ENCODE measurements around the gene NECTIN1. TPM values are rescaled to one million over a fixed set of nuclear protein-coding genes. Genes with fewer than 3 reads are reported as not detected.

NECTIN1 gene
- total and polyA plus RNA-seq, 7 experiments from 2014 or later: 0.30 to 4.2 (median 2.1) TPM

- H3K4me1 Mint-ChIP-seq: peaks cover 0 to 4% (median 0%) of the 10 kb centered on the region in 7 donors
- H3K36me3 ChIP-seq (ENCODE audit: control insufficient read depth in 2 of 3, insufficient read depth in 3 of 3, low read length in 3 of 3): no peaks in the 10 kb centered on the region
- H3K27me3 Mint-ChIP-seq: peaks cover 22 to 34% (median 28%) of the 10 kb centered on the region in 5 donors
- POLR2A ChIA-PET: no interaction called here
- no peaks in the 10 kb centered on the region for H3K36me3 Mint-ChIP-seq
- peaks cover 0 to 3% (median 0%) of the 10 kb centered on the region in 3 experiments for H3K9me3 ChIP-seq (ENCODE audit: control insufficient read depth in 2 of 3, low read length in 3 of 3)
- ATAC-seq: no peak
- no peak for DNase-seq
- H3K27me3 ChIP-seq (ENCODE audit: control insufficient read depth in 2 of 2, insufficient read depth in 2 of 2, low read length in 2 of 2): no peaks in the 10 kb centered on the region
- peaks cover 0 to 25% (median 2%) of the 10 kb centered on the region in 11 donors for H3K9me3 Mint-ChIP-seq
- no peaks in the 10 kb centered on the region for H3K4me1 ChIP-seq (ENCODE audit: control insufficient read depth in 2 of 2, insufficient read depth in 2 of 2, low read length in 2 of 2)
- no peak overlapping the region for H3K27ac Mint-ChIP-seq
- H3K4me3 ChIP-seq (ENCODE audit: low read length): no peak overlapping the region
- no peak overlapping the region for H3K4me3 Mint-ChIP-seq
- H3K27ac ChIP-seq (ENCODE audit: low read depth, low read length): no peak overlapping the region
- CTCF ChIA-PET: no interaction called here
- intact Hi-C loops (cut with micrococcal nuclease): no loop called here
These were observed 138.2 kb downstream of the NECTIN1 start for GRCh38 chr11:119590651-119591351.

- Histone ChIP-seq H3K36me3 (ENCODE audit: control insufficient read depth in 2 of 3, insufficient read depth in 3 of 3, low read length in 3 of 3) (no peaks in the 10 kb centered on the region), H3K9me3 (ENCODE audit: control insufficient read depth in 2 of 3, low read length in 3 of 3) (peaks cover 0 to 3% (median 0%) of the 10 kb centered on the region in 3 experiments), H3K27ac (ENCODE audit: low read depth, low read length) (no peak overlapping the region), H3K4me3 (ENCODE audit: low read length) (no peak overlapping the region), H3K27me3 (ENCODE audit: control insufficient read depth in 2 of 2, insufficient read depth in 2 of 2, low read length in 2 of 2) (no peaks in the 10 kb centered on the region), H3K4me1 (ENCODE audit: control insufficient read depth in 2 of 2, insufficient read depth in 2 of 2, low read length in 2 of 2) (no peaks in the 10 kb centered on the region)
- ChIA-PET CTCF (no interaction called here), POLR2A (no interaction called here)
- H3K36me3 Mint-ChIP-seq: no peaks in the 10 kb centered on the region
- DNase-seq (no peak), ATAC-seq (no peak)
- peaks cover 0 to 25% (median 2%) of the 10 kb centered on the region in 11 donors for H3K9me3 Mint-ChIP-seq
- no peak overlapping the region for H3K4me3 Mint-ChIP-seq
- peaks cover 0 to 13% (median 8%) of the 10 kb centered on the region in 7 donors for H3K4me1 Mint-ChIP-seq
- intact Hi-C loops (cut with micrococcal nuclease): no loop called here
- H3K27ac Mint-ChIP-seq: no peak overlapping the region
- H3K27me3 Mint-ChIP-seq: peaks cover 24 to 41% (median 37%) of the 10 kb centered on the region in 5 donors
These were observed 140.0 kb downstream of the NECTIN1 start for GRCh38 chr11:119589001-119589400.

Data from naive thymus-derived CD4-positive, alpha-beta T cell (primary cell).